HepG2 (cell line): ENCODE measurements around the gene SEC14L2. TPM values are rescaled to one million over a fixed set of nuclear protein-coding genes. Genes with fewer than 3 reads are reported as not detected.

ENCODE experiments used
- HCFC1 ChIP-seq: fragments of 150-350 bp; IDR thresholded peaks from 2 replicates; pipeline ENCODE4 v1.6.1; 2014; ENCODE audit warnings: low read depth, low read length
- MIXL1 ChIP-seq: IDR thresholded peaks from 2 replicates; pipeline ENCODE4 v1.6.1; 2016
- SRF ChIP-seq: IDR thresholded peaks from 2 replicates; pipeline ENCODE4 v1.6.1; 2011; ENCODE audit warnings: mild to moderate bottlenecking, low read depth, low read length, moderate library complexity
- TOPORS ChIP-seq: sonication (generic); formaldehyde crosslinking; IDR thresholded peaks from 2 replicates; pipeline ENCODE4 v1.8.0; 2023; ENCODE audit warnings: mild to moderate bottlenecking, missing genetic modification reagents
- TP53 ChIP-seq: sonication (generic); formaldehyde crosslinking; conservative IDR thresholded peaks from 2 replicates; pipeline ENCODE4 v1.4.0; 2020; ENCODE audit warnings: missing genetic modification reagents
- ZMYM3 ChIP-seq: sonication (generic); formaldehyde crosslinking; IDR thresholded peaks from 2 replicates; pipeline ENCODE4 v1.5.1; 2020; ENCODE audit warnings: mild to moderate bottlenecking, missing genetic modification reagents
- ZNF224 ChIP-seq: sonication (generic); formaldehyde crosslinking; IDR thresholded peaks from 2 replicates; pipeline ENCODE4 v1.5.0; 2020; ENCODE audit warnings: mild to moderate bottlenecking, missing genetic modification reagents
- ZNF451 ChIP-seq: sonication (generic); formaldehyde crosslinking; IDR thresholded peaks from 2 replicates; pipeline ENCODE4 v1.5.0; 2020; ENCODE audit warnings: mild to moderate bottlenecking, missing genetic modification reagents
- ZNF589 ChIP-seq: sonication (generic); formaldehyde crosslinking; conservative IDR thresholded peaks from 2 replicates; pipeline ENCODE4 v1.8.0; 2022; ENCODE audit warnings: mild to moderate bottlenecking, moderate library complexity, missing genetic modification reagents
- polyA plus RNA-seq, 8 experiments: library from polyadenylated mRNA; depleted of rRNA in 3 of 8; stranded (reverse) in 7 of 8; unstranded in 1 of 8; fragments of >200 nt; fragmentation: Illumina TruSeq in 4 of 8; extraction: Trizol in 4 of 8; gene quantifications; 2 replicates each; pipeline versions ENCODE4 v1.2.1 to v1.2.3, GENCODE V29; 2011 to 2016; ENCODE audit warnings: low read depth in 4 of 8, missing spikeins in 1 of 8, mixed read lengths in 1 of 8; ENCODE audit not compliant: insufficient read depth in 1 of 8
- total RNA-seq, 5 experiments: library from RNA; depleted of rRNA; stranded (reverse); fragments of >200 nt; fragmentation: Illumina TruSeq; extraction: Trizol; gene quantifications; 2 replicates each; pipeline ENCODE4 v1.2.3, GENCODE V29; 2016; ENCODE audit warnings: low read depth in 1 of 5
- TF ChIP-seq, protein P1 (sequence below): sonication (generic); formaldehyde crosslinking; IDR thresholded peaks from 2 replicates; pipeline ENCODE4 v1.4.0; 2020; ENCODE audit warnings: mild to moderate bottlenecking, missing genetic modification reagents
- TF ChIP-seq, protein P2 (sequence below): sonication (generic); formaldehyde crosslinking; IDR thresholded peaks from 2 replicates; pipeline ENCODE4 v1.5.1; 2020; ENCODE audit warnings: missing genetic modification reagents, mild to moderate bottlenecking, borderline replicate concordance
- TF ChIP-seq, protein P3 (sequence below): sonication (generic); formaldehyde crosslinking; IDR thresholded peaks from 2 replicates; pipeline ENCODE4 v1.9.0; 2021; ENCODE audit warnings: mild to moderate bottlenecking, missing genetic modification reagents
- TF ChIP-seq, protein P4 (sequence below): sonication (generic); formaldehyde crosslinking; IDR thresholded peaks from 2 replicates; pipeline ENCODE4 v1.4.0; 2020; ENCODE audit warnings: mild to moderate bottlenecking, missing genetic modification reagents

Gene SEC14L2
- total and polyA plus RNA-seq, 2 of the 13 experiments (the other 11 are each of a cell fraction or from before 2014, with no cell fraction given): 4.1 to 5.1 TPM

DNA sequence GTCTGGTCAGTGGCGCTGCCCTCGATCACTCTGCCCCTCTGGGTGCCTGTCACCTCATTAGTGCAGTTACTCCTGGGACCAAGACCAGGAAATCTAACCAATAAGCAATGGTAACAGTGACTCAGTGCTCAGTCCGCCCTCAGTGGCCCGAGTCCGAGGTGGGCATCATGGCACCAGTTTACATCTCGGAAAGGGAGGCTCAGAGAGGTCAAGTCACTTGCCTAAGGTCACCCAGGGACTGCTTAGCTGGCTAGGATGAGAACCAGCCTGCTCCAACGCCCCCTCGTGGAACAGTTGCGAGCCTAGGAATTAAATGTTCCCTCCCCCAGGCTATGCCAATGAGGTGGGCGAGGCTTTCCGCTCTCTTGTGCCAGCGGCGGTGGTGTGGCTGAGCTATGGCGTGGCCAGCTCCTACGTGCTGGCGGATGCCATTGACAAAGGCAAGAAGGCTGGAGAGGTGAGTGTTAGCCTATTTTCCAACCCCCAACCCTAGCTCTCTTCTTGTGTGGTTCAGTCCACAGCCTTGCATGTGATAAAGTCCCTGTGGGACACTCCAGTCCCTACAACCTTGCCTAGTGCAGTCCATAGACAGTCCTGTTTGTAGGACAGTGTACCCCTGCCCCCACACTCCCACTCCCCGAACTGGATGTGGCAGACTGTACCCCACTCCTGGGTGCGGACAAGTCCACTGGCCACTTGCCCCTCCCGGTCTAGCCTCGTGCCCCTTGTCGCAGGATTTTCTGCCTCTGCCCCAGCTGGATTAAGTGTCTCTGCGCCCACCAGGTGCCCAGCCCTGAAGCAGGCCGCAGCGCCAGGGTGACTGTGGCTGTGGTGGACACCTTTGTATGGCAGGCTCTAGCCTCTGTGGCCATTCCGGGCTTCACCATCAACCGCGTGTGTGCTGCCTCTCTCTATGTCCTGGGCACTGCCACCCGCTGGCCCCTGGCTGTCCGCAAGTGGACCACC lies 29.9 kb downstream of the SEC14L2 start (continued):
- TF ChIP-seq ZNF589 (no peak), TOPORS (CRISPR knock-in tag) (no peak), ZMYM3 (CRISPR knock-in tag) (peak; percentile 95), HCFC1 (no peak), SRF (no peak), ZNF224 (CRISPR knock-in tag) (no peak; the same call in 1 of the 2 replicates), ZNF451 (no peak), TP53 (no peak), MIXL1 (0 out of 2 replicates have a peak, but pooled peaks have one; percentile 19)
- TF ChIP-seq, protein P1, sequence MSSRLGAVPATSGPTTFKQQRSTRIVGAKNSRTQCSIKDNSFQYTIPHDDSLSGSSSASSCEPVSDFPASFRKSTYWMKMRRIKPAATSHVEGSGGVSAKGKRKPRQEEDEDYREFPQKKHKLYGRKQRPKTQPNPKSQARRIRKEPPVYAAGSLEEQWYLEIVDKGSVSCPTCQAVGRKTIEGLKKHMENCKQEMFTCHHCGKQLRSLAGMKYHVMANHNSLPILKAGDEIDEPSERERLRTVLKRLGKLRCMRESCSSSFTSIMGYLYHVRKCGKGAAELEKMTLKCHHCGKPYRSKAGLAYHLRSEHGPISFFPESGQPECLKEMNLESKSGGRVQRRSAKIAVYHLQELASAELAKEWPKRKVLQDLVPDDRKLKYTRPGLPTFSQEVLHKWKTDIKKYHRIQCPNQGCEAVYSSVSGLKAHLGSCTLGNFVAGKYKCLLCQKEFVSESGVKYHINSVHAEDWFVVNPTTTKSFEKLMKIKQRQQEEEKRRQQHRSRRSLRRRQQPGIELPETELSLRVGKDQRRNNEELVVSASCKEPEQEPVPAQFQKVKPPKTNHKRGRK (CRISPR knock-in tag): no peak
- TF ChIP-seq, protein P2, sequence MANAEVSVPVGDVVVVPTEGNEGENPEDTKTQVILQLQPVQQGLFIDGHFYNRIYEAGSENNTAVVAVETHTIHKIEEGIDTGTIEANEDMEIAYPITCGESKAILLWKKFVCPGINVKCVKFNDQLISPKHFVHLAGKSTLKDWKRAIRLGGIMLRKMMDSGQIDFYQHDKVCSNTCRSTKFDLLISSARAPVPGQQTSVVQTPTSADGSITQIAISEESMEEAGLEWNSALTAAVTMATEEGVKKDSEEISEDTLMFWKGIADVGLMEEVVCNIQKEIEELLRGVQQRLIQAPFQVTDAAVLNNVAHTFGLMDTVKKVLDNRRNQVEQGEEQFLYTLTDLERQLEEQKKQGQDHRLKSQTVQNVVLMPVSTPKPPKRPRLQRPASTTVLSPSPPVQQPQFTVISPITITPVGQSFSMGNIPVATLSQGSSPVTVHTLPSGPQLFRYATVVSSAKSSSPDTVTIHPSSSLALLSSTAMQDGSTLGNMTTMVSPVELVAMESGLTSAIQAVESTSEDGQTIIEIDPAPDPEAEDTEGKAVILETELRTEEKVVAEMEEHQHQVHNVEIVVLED (CRISPR knock-in tag): no peak
- TF ChIP-seq, protein P3, sequence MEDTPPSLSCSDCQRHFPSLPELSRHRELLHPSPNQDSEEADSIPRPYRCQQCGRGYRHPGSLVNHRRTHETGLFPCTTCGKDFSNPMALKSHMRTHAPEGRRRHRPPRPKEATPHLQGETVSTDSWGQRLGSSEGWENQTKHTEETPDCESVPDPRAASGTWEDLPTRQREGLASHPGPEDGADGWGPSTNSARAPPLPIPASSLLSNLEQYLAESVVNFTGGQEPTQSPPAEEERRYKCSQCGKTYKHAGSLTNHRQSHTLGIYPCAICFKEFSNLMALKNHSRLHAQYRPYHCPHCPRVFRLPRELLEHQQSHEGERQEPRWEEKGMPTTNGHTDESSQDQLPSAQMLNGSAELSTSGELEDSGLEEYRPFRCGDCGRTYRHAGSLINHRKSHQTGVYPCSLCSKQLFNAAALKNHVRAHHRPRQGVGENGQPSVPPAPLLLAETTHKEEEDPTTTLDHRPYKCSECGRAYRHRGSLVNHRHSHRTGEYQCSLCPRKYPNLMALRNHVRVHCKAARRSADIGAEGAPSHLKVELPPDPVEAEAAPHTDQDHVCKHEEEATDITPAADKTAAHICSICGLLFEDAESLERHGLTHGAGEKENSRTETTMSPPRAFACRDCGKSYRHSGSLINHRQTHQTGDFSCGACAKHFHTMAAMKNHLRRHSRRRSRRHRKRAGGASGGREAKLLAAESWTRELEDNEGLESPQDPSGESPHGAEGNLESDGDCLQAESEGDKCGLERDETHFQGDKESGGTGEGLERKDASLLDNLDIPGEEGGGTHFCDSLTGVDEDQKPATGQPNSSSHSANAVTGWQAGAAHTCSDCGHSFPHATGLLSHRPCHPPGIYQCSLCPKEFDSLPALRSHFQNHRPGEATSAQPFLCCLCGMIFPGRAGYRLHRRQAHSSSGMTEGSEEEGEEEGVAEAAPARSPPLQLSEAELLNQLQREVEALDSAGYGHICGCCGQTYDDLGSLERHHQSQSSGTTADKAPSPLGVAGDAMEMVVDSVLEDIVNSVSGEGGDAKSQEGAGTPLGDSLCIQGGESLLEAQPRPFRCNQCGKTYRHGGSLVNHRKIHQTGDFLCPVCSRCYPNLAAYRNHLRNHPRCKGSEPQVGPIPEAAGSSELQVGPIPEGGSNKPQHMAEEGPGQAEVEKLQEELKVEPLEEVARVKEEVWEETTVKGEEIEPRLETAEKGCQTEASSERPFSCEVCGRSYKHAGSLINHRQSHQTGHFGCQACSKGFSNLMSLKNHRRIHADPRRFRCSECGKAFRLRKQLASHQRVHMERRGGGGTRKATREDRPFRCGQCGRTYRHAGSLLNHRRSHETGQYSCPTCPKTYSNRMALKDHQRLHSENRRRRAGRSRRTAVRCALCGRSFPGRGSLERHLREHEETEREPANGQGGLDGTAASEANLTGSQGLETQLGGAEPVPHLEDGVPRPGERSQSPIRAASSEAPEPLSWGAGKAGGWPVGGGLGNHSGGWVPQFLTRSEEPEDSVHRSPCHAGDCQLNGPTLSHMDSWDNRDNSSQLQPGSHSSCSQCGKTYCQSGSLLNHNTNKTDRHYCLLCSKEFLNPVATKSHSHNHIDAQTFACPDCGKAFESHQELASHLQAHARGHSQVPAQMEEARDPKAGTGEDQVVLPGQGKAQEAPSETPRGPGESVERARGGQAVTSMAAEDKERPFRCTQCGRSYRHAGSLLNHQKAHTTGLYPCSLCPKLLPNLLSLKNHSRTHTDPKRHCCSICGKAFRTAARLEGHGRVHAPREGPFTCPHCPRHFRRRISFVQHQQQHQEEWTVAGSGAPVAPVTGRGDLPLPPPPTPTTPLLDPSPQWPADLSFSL (CRISPR knock-in tag): no peak
- TF ChIP-seq, protein P4, sequence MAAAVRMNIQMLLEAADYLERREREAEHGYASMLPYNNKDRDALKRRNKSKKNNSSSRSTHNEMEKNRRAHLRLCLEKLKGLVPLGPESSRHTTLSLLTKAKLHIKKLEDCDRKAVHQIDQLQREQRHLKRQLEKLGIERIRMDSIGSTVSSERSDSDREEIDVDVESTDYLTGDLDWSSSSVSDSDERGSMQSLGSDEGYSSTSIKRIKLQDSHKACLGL (CRISPR knock-in tag): no peak
